DND-41 (cell line): Measurements from ENCODE around the gene PMIS2.

Source experiments
- ATAC-seq: fragments of 200-7000 bp; cut with Tn5 transposase; 3 replicates; pipeline ENCODE4 v1.9.1; 2021; ENCODE audit warnings: low read depth; ENCODE audit not compliant: insufficient read depth
- DNase-seq: peaks from one replicate; pipeline ENCODE4 v3.0.0-alpha.2; 2020
- H2AFZ ChIP-seq: 2 replicates; pipeline ENCODE4 v1.6.0; 2012; ENCODE audit warnings: low read depth, low read length
- H3K27ac ChIP-seq: 2 replicates; pipeline ENCODE4 v1.5.1; 2012; ENCODE audit warnings: low read length, inconsistent platforms
- H3K27me3 ChIP-seq: fragments of 200-600 bp; sonication (generic); 2 replicates; pipeline ENCODE4 v1.6.0; 2012; ENCODE audit warnings: low read length, mild to moderate bottlenecking, inconsistent platforms; ENCODE audit not compliant: insufficient read depth, poor library complexity
- H3K36me3 ChIP-seq: 2 replicates; pipeline ENCODE4 v1.5.1; 2012; ENCODE audit warnings: low read length, inconsistent platforms; ENCODE audit not compliant: insufficient read depth
- H3K4me1 ChIP-seq: 2 replicates; pipeline ENCODE4 v1.5.1; 2012; ENCODE audit warnings: mild to moderate bottlenecking, low read length; ENCODE audit not compliant: insufficient read depth
- H3K4me2 ChIP-seq: 2 replicates; pipeline ENCODE4 v1.6.0; 2012; ENCODE audit warnings: mild to moderate bottlenecking, moderate library complexity, low read length, inconsistent platforms; ENCODE audit not compliant: insufficient read depth
- H3K4me3 ChIP-seq, 2 experiments: fragments of 200-600 bp in 1 of 2; shearing (Covaris generic) in 1 of 2; 2 replicates each; pipeline ENCODE4 v1.5.1; 2012 to 2016; ENCODE audit warnings: inconsistent platforms in 2 of 2, low read length in 2 of 2, mild to moderate bottlenecking in 2 of 2, low read depth in 1 of 2, moderate library complexity in 1 of 2
- H3K79me2 ChIP-seq: 2 replicates; pipeline ENCODE4 v1.6.0; 2012; ENCODE audit warnings: low read length, inconsistent platforms; ENCODE audit not compliant: insufficient read depth
- H3K9ac ChIP-seq: 2 replicates; pipeline ENCODE4 v1.6.0; 2012; ENCODE audit warnings: low read depth, mild to moderate bottlenecking, inconsistent platforms, low read length, moderate library complexity
- H3K9me3 ChIP-seq: 2 replicates; pipeline ENCODE4 v1.5.1; 2012; ENCODE audit warnings: low read length, moderate library complexity, mild to moderate bottlenecking, inconsistent platforms; ENCODE audit not compliant: insufficient read depth, severe bottlenecking
- H4K20me1 ChIP-seq: 2 replicates; pipeline ENCODE4 v1.6.0; 2012; ENCODE audit warnings: low read length; ENCODE audit not compliant: insufficient read depth
- EZH2 ChIP-seq: IDR thresholded peaks from 3 replicates; pipeline ENCODE4 v1.6.1; 2012; ENCODE audit warnings: borderline replicate concordance, low read depth, mild to moderate bottlenecking, moderate library complexity, low read length, inconsistent platforms; ENCODE audit not compliant: severe bottlenecking
- TF ChIP-seq, protein P1 (sequence below): IDR thresholded peaks from 2 replicates; pipeline ENCODE4 v1.5.1; 2012; ENCODE audit warnings: borderline replicate concordance, low read length, moderate library complexity, mild to moderate bottlenecking; ENCODE audit not compliant: poor library complexity, severe bottlenecking; ENCODE audit errors: extremely low read depth

The PMIS2 gene

DNA sequence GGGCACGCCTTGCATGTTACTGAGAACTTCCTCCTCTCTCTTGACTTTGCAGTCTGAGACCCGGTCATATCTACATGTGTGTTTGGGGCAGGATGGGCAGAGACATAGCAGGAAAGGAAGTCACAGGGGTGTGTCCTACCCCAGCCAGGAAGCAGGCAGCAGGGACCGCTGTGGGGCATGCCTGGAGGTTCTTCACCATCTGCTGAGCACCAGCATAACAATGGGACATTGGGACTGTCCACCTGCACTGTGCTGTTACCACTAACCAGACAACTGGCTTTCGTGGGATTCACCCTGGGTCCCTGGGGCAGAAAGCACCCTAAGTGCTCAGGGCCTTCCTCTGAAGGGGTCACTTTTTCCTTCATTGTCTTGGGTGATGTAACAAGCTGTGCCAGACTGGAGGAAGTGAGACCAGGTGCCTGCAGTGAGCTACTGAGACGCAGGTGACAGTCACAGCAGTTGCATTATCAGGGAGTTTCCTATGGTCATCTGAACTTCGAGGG is 23.9 kb downstream of the PMIS2 start:
- TF ChIP-seq, protein P1, sequence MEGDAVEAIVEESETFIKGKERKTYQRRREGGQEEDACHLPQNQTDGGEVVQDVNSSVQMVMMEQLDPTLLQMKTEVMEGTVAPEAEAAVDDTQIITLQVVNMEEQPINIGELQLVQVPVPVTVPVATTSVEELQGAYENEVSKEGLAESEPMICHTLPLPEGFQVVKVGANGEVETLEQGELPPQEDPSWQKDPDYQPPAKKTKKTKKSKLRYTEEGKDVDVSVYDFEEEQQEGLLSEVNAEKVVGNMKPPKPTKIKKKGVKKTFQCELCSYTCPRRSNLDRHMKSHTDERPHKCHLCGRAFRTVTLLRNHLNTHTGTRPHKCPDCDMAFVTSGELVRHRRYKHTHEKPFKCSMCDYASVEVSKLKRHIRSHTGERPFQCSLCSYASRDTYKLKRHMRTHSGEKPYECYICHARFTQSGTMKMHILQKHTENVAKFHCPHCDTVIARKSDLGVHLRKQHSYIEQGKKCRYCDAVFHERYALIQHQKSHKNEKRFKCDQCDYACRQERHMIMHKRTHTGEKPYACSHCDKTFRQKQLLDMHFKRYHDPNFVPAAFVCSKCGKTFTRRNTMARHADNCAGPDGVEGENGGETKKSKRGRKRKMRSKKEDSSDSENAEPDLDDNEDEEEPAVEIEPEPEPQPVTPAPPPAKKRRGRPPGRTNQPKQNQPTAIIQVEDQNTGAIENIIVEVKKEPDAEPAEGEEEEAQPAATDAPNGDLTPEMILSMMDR = no peak
- no peak for TF ChIP-seq EZH2
- no peak for ATAC-seq
- peaks cover 9% of the 10 kb centered on the region for H3K36me3 ChIP-seq
- no peak overlapping the region for H3K27ac ChIP-seq
- DNase-seq = no peak
- peaks cover 7% of the 10 kb centered on the region for H3K9me3 ChIP-seq
- peaks cover 15% of the 10 kb centered on the region for H3K79me2 ChIP-seq
- H4K20me1 ChIP-seq = no peaks in the 10 kb centered on the region
- no peak overlapping the region for H2AFZ ChIP-seq
- H3K4me3 ChIP-seq = no peak overlapping the region
- H3K4me2 ChIP-seq = no peak overlapping the region
- H3K27me3 ChIP-seq = no peaks in the 10 kb centered on the region
- no peak overlapping the region for H3K9ac ChIP-seq
- H3K4me1 ChIP-seq = peaks cover 22% of the 10 kb centered on the region

DNA sequence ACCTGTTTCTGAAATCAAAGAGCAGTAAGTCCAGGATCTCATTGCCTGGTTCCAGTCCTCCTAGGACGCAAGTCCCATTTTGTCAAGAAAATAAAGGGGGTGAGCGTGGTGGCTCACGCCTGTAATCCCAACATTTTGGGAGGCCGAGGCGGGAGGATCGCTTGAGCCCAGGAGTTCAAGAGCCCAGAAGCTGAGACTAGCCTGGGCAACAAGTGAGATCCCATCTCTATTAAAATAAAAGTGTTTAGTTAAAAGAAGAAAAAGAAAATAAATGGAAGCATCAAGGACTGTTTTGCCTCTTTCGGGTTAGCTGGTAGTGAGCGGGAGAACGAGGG is 26.2 kb downstream of the PMIS2 start:
- H3K9me3 ChIP-seq = peaks cover 7% of the 10 kb centered on the region
- H3K36me3 ChIP-seq = peaks cover 25% of the 10 kb centered on the region
- H3K79me2 ChIP-seq = peaks cover 15% of the 10 kb centered on the region
- ATAC-seq (no peak), DNase-seq (no peak)
- H3K9ac ChIP-seq = peak overlapping the region; percentile 97
- peaks cover 22% of the 10 kb centered on the region for H3K4me1 ChIP-seq
- peak overlapping the region; percentile 96; the same call in 1 of the 2 replicates for H3K27ac ChIP-seq
- peak overlapping the region; percentile 81 to 93; a peak in 3 of 4 replicates for H3K4me3 ChIP-seq
- TF ChIP-seq, protein P1 = no peak
- TF ChIP-seq EZH2 = no peak
- H4K20me1 ChIP-seq = no peaks in the 10 kb centered on the region
- H3K27me3 ChIP-seq = no peaks in the 10 kb centered on the region
- H2AFZ ChIP-seq = peak overlapping the region; percentile 99
- peak overlapping the region; percentile 83 for H3K4me2 ChIP-seq

DNA sequence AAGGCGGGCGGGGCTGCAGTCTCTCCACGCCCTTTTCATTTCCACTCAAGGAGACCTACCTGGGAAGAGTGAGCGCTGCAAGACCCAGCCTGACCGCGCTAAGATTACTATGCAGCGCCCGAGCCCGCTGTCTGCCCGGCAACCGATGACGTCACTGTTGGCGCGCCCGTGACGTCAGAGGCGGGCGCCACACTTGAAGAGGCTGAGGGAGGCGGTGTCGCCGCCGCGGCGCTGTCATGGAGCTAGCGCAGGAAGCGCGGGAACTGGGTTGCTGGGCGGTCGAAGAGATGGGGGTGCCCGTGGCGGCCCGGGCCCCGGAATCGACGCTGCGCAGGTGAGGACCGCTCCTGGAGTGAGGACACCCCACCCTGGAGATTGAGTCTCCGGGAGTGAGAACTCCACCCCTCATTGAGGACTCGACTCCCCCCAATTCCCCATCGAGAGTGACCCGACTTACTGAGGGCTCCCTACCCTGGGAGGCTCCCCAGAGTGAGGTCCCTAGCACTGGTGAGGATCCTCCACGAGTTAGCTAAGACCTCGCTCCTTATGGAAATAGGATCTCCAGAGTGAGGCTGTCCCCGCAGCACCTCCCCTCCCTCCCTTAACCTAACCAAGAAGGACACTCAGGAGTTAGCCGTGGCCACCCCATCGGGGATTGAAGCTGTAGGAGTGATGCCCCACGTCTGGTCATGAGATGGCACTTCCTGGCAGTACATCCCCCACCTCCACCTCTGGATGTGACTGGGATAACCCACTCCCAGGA is 26.8 kb downstream of the PMIS2 start, which contains the start of gene HAUS5:
Gene HAUS5, plus strand, starts transcription at position 177 of the 763 bp plus-strand sequence. Its CDS starts 60 bp downstream, at position 237.
- Histone ChIP-seq H3K36me3 (peaks cover 30% of the 10 kb centered on the region), H3K4me1 (peaks cover 22% of the 10 kb centered on the region), H4K20me1 (no peaks in the 10 kb centered on the region), H3K79me2 (peaks cover 15% of the 10 kb centered on the region), H3K4me3 (peak within 1 kb of the TSS; percentile 81 to 93; a peak in 3 of 4 replicates), H3K9me3 (peaks cover 3% of the 10 kb centered on the region), H3K9ac (peak within 1 kb of the TSS; percentile 97), H3K27ac (peak within 1 kb of the TSS; percentile 96), H3K4me2 (peak within 1 kb of the TSS; percentile 83), H2AFZ (peak within 1 kb of the TSS; percentile 99), H3K27me3 (no peaks in the 10 kb centered on the region)
- DNase-seq (peak; percentile 95), ATAC-seq (peak; percentile 95)
- no peak for TF ChIP-seq EZH2
- TF ChIP-seq, protein P1 = peak; percentile 14
